Dedifferentiated amniotic fluid mesenchymal stem cell (primary cell): ENCODE measurements around the gene PHF21A.
"Not testable (repeated sequence)": the region's sequence is repeated elsewhere in the genome, so short reads cannot be mapped to it uniquely, and the experiment has no call there.

ENCODE experiments used
- DNase-seq: peaks from one replicate; pipeline ENCODE4 v3.0.0-alpha.2; 2016; ENCODE audit errors: extremely low spot score

The PHF21A gene

DNA sequence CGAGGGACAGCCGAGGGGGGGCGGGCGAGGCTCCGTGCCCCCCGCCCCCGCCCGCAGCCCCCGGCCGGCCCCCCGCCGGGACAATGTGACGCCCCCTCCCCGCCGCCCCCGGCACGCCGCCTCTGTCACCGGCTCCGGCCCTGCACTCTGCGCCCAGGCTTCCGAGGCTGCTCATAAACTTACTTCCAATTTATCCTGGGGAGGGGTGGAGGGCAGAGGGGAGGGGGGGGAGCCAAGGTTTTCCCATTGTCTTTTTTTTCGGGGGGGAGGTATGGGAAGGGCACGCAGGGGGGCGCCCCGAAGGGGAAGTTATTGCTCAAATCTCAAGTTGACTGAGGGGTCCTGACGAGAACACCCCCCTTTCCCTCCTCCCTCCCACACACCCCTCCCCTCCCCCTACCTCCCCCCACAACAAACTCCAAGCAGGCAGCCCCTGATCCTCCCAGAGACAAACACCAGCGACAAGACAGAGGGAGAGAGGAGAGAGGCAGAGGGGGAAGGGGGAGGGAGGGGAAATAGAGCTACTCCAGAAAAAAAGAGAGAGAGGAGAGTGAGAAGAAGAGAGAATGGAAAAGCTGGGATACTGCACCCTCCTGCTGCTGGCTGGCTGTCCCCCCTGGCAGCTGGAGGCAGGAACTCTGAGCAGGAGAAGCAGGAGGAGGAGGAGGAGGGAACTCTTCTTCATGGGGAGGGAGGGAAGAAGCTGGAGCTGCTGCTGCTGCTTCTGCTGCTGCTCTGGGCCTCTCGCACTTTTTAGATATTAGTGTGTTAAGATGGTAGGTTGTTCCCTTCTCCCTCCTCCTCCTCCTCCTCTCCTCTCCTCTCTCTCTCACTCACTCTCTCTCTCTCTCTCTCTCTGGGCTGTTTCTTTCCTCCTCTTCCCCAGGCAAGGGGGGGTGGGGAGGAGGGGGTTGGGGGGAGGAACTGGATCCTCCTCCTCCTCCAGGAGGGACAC is 631 bp downstream of the PHF21A start:
- peak; percentile 66 for DNase-seq

DNA sequence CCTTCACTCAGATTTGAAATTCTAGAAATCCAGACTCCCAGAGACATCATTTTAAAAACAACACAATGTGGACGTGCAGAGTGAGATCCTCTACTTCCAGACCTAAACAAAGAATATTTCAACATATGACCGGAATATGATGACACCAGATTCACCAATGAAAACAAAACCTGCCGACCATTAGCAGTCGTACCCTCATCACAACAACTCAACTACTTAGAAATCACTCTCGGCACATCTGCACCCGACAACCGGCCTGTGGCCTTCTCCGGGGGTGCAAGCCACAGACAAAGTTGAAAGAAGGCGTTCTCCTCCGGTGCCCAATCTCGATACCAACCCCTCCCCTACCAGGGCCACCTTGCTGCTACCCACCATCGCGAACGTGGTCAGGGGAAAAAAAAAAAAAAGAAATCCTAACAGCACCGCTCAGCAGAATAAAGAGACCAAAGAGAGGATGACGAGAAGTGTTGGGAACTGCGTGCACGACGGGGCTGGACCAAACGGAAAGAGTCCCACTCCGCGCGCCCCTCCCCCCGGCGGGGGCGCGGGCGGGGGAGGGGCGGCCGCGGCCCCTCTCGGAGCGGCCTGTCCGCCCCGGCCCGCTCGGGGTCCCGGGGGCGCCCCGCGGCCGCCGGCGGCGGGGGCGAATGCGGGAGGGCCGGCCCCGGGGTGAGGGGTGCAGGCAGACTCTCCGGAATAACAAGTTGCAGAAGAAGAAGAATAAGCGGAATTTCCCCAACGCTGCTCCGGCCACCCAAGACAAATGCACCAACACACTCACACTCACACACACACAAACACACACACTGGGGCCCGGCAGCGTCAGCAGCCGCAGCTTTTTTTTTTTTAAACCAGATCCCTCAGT is 1.7 kb downstream of the PHF21A start:
- peak; percentile 42 for DNase-seq

- no peak for DNase-seq
Observed at GRCh38 chr11:46118702-46119351, 2.4 kb downstream of the PHF21A start.

DNA sequence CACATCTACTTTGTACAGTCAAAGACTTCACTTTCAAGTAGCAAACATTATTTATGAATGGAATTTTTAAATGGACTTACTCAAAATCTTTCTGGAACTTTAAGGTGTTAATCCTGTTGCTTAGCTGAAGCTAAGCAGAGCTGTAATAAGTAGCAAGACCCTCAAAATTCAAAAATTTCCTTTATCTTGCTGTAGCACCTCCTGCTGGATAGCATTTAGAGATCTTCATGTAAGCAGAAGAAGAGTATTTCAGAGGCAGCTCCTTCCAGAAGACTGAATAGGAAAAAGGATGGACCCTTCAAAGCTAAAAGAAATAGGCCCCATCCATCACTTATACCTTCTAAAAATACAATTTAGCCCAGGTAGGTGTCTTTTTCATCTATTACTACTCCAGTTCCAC is 3.4 kb downstream of the PHF21A start:
- no peak for DNase-seq

- DNase-seq, result not testable (repeated sequence)
Observed at GRCh38 chr11:46116712-46117037, 4.6 kb downstream of the PHF21A start.

GRCh38 chr11:46116007-46116711 is 5.1 kb downstream of the PHF21A start:
- no peak for DNase-seq

GRCh38 chr11:46114961-46115360 is 6.3 kb downstream of the PHF21A start:
- DNase-seq, result no peak

GRCh38 chr11:46114378-46114777 is 6.9 kb downstream of the PHF21A start:
- no peak for DNase-seq

DNA sequence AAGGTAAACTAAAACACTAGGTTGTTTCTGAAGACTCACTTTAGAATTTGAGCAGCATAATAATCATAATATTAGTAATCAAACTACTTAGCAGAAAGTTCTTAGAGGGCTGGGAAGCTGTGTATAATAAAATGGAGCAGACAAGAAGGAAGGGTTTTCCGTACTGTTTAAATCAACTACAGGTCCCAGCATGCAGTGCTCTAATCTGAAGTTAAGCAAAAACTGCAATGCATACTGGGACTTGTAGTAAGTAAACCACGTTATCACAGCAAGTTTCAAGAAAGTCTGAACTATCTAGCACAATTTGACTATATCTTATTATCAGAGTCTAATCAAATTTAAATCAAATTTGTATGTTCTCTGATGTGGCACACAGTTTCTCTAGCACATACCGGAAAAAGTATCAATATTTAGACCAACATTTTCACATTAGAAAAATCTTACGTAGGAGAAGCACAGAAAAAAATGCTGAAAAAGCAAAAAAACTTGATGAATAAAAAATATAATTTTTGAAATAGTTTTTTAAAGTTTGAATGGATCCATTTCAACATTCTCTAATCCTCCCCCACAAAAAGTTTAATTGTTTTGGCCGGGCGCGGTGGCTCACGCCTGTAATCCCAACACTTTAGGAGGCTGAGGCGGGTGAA is 8.2 kb downstream of the PHF21A start:
- DNase-seq, result no peak

GRCh38 chr11:46108751-46109150 is 12.5 kb downstream of the PHF21A start:
- DNase-seq, result no peak

DNA sequence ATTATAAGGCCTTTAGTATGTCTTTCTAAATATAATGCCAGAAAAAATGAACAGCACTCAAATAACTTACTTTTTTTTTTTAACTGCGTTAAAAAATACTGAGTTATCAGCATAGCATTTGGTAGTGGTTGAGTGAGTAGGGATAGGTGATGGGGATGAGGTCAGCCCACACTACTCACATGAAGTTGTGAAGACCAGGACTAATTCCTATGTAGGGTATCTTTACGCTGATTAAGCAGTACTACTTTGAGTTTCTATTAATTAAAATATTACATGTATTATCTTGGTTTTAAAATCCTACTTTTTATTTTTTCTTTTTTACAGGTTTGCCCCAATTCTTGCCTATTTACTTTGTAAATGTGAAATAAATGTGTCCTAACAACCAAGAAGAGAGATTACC is 13.5 kb downstream of the PHF21A start:
- no peak for DNase-seq

GRCh38 chr11:46107408-46107718 is 13.9 kb downstream of the PHF21A start:
- DNase-seq, result no peak

GRCh38 chr11:46106530-46107407 is 14.5 kb downstream of the PHF21A start:
- no peak for DNase-seq

DNA sequence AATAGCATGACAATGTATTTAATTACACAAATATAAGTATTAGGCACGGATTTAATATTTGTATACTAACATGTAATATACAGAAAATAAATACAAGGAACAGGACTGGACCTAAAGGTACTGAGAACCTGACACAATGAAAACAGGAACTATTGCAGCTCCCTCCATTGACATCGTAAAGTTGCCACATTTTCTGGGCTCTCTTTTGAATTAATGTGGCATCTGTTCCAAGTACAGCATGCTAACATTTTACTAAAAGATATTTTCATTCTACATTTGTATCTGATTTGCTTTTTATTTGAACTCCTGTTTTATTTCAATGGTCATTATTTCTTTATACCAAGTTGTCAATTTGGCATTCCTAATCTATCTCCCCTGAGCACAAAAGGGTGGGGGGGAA is 15.3 kb downstream of the PHF21A start:
- DNase-seq, result no peak

DNA sequence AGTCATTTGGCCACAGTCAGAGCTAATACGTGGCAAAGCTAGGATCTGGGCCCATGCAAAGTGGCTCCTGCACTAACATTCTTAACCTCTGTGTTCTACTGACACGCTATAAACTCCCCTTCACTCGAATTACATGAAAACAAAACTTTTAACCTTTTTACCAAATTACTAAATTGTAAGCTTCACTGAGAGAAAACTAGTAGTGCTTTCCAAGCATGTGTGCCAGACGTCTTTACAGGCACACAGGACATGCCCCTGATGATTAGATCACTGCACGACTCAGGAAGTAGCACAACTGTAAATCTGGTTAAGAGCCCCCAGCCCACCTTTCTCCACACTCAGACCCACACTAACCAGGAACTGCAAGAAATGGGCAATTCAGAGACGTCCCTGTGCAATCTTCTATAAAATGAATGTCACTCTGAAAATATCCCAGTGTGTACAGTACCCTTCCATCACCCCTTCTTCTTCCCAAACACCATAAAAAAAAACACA is 16.1 kb downstream of the PHF21A start:
- no peak for DNase-seq

- no peak for DNase-seq
Observed at GRCh38 chr11:46102843-46103242, 18.4 kb downstream of the PHF21A start.

DNA sequence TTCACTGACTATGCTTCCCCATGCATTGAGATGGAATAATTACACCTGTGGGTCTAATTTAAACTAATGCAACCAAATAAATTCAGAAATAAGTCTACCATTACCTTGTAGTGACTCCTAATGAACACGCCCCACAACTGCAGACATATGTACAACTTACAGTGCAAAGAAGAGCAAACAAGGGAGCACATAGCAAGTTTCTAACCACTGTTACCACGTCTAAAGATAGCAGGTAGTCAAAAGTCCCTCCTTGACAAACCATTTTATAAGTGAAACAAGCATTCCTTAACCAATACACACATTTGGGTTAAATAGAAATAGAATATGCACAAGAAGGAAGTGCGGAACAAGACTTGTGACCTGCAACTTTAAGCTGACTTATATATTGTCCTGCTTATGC is 20.6 kb downstream of the PHF21A start:
- no peak for DNase-seq

GRCh38 chr11:46099963-46100316 is 21.3 kb downstream of the PHF21A start:
- DNase-seq, result no peak

DNA sequence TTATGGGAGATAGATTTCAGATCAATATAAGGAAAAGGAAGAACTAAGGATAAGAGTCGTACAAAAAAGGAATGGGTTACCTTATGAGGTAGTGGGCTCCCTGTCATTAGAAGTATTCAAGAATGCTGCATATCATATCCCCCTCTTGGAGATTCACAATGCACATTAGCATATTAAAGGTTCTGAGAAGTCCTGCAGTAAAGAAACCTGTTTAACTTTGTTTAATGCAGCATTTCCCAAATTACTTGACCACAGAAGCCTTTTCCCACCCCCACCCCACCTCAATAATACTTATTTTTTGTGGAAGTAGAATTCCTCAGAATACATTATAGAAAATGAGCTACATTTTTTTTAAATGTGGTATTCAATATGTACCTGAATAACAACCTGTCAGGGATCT is 30.9 kb downstream of the PHF21A start:
- DNase-seq, result no peak

DNA sequence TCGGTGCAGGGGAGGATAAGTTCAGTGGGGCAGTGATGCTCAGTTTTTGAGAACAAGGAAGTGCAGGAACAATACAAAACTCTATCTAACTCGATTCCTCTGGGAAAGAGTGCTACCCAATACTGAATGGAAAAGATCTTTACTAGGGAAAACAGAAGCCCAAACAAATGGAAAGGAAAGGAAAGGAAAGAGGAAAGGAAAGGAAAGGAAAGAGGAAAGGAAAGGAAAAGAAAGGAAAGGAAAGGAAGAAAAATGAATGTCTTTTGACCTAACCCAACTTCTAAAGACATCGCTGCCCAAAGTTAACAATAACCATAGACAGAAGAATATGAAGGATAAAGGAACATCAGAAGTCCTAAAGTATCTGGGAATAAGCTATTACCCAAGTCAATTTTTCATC is 41.6 kb downstream of the PHF21A start:
- DNase-seq, result no peak
